ENCODE results near the gene TBX10.
A peak's percentile ranks its signal among the peaks of the same experiment; 100 is the strongest.

Gene TBX10

GRCh38 chr11:67632982-67633755 is 6.4 kb downstream of the TBX10 start:
- TF ChIP-seq CTCF (IDR thresholded peaks at IDR 0.05; ENCODE audit: unreplicated experiment in 3 of 3), result no peak
- Mint-ChIP-seq H3K27ac (peak overlapping the region in 1 of 3 experiments; percentile 22), H3K4me3 (peak overlapping the region in 2 of 3 experiments; percentile 60 to 61), H3K4me1 (peaks cover 4% of the 10 kb centered on the region), H3K36me3 (ENCODE audit: low read depth) (no peaks in the 10 kb centered on the region), H3K27me3 (ENCODE audit: low read depth) (peaks cover 5% of the 10 kb centered on the region), H3K9me3 (no peaks in the 10 kb centered on the region)

DNA sequence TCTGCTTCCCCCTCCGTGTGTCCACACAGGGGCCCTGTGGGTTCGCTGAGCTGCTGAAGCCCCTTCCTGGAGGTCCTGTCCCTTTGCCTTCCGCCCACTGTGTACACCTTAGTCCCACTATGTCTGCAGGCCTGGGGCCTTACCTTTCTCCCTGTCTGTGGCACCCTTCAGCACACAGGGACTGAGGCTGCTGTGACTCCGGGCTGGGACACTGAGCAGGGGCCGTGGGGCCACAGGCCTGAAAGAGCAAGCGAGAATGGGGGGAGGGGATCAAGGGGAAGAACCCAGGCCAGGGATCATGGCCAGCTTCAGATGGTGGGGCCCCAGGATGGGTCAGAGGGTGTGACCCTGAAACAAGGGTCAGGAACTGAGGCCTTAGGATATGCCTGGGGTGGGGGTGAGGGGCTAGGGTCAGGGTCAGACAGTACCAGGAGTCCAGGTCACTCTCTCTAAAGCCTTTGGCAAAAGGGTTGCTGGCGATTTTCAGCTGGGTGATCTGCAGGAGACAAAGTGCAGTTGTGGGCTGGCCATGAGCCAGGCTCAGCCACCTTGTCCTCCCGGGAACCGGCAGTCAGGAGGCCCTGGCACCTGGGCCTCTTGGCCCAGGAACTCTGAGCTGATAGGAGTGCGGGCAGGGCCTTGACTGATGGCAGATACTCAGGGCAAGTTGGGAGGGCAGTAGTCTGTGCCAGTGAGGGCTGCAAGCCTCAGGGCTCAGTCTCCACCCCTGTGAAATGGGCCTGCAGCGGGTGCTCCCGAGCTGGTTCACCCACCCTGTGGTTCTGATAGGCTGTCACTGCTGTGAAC is 7.2 kb downstream of the TBX10 start:
- peaks cover under 1% of the 10 kb centered on the region for H3K36me3 Mint-ChIP-seq (ENCODE audit: low read depth)
- H3K4me3 Mint-ChIP-seq, result peak overlapping the region; percentile 80 to 83 (median 82)
- peaks cover 4% of the 10 kb centered on the region for H3K4me1 Mint-ChIP-seq
- peaks cover 5% of the 10 kb centered on the region for H3K27me3 Mint-ChIP-seq (ENCODE audit: low read depth)
- H3K27ac Mint-ChIP-seq, result peak overlapping the region in 2 of 3 experiments; percentile 66
- H3K9me3 Mint-ChIP-seq, result no peaks in the 10 kb centered on the region
- no peak for TF ChIP-seq CTCF (IDR thresholded peaks at IDR 0.05; ENCODE audit: unreplicated experiment in 3 of 3)

GRCh38 chr11:67631853-67632174 is 7.7 kb downstream of the TBX10 start:
- no peaks in the 10 kb centered on the region for H3K9me3 Mint-ChIP-seq
- TF ChIP-seq CTCF (IDR thresholded peaks at IDR 0.05; ENCODE audit: unreplicated experiment in 3 of 3), result no peak
- peak overlapping the region in 2 of 3 experiments; percentile 66 for H3K27ac Mint-ChIP-seq
- H3K4me3 Mint-ChIP-seq, result peak overlapping the region; percentile 80 to 83 (median 82)
- peaks cover 7% of the 10 kb centered on the region for H3K36me3 Mint-ChIP-seq (ENCODE audit: low read depth)
- peaks cover 4% of the 10 kb centered on the region for H3K4me1 Mint-ChIP-seq
- H3K27me3 Mint-ChIP-seq (ENCODE audit: low read depth), result peaks cover 5% of the 10 kb centered on the region

GRCh38 chr11:67631411-67631810 is 8.2 kb downstream of the TBX10 start:
- H3K4me1 Mint-ChIP-seq, result peaks cover 4% of the 10 kb centered on the region
- H3K27me3 Mint-ChIP-seq (ENCODE audit: low read depth), result peaks cover 5% of the 10 kb centered on the region
- H3K4me3 Mint-ChIP-seq, result peak overlapping the region; percentile 85 to 94 (median 88)
- no peaks in the 10 kb centered on the region for H3K9me3 Mint-ChIP-seq
- H3K36me3 Mint-ChIP-seq (ENCODE audit: low read depth), result peaks cover 11% of the 10 kb centered on the region
- no peak overlapping the region for H3K27ac Mint-ChIP-seq
- no peak for TF ChIP-seq CTCF (IDR thresholded peaks at IDR 0.05; ENCODE audit: unreplicated experiment in 3 of 3)

DNA sequence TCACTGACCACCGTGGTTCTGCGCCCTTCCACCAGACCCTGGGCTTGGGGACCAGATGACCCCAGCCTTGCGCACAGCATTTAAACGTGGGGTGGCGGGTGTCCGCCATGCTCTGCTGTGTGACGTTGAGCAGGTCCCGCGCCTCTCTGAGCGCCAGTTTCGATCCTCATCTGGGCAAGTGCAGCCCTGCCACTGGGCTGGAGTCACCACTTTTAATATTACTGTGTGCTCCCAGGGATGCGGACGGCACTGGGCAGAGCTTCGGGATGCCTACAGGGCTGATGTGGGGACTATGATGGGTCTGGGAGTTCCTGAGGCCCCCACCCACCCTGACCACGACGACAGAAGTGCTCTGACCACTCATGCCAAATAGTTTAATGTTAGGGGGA is 8.6 kb downstream of the TBX10 start:
- Mint-ChIP-seq H3K4me1 (peaks cover 4% of the 10 kb centered on the region), H3K36me3 (ENCODE audit: low read depth) (peaks cover 15% of the 10 kb centered on the region), H3K9me3 (no peaks in the 10 kb centered on the region), H3K4me3 (peak overlapping the region; percentile 85 to 94 (median 88)), H3K27ac (peak overlapping the region; percentile 17 to 82 (median 67)), H3K27me3 (ENCODE audit: low read depth) (peaks cover 5% of the 10 kb centered on the region)
- TF ChIP-seq CTCF (IDR thresholded peaks at IDR 0.05; ENCODE audit: unreplicated experiment in 3 of 3), result peak in 1 of 3 experiments; percentile 29
